Parathyroid adenoma (tissue), 2 donors: ENCODE results near the gene IKZF2.

Experiments used
- H2AFZ ChIP-seq: fragments of 300-600 bp; sonication (generic); one replicate; pipeline ENCODE4 v1.7.0; 2017; ENCODE audit warnings: antibody characterized with exemption, mild to moderate bottlenecking
- H3K27ac ChIP-seq: fragments of 300-600 bp; sonication (generic); one replicate; pipeline ENCODE4 v1.7.0; 2017
- H3K27me3 ChIP-seq: fragments of 300-600 bp; sonication (generic); one replicate; pipeline ENCODE4 v1.7.0; 2017; ENCODE audit warnings: low read length; ENCODE audit not compliant: control insufficient read depth, insufficient read depth
- H3K36me3 ChIP-seq: fragments of 300-600 bp; sonication (generic); one replicate; pipeline ENCODE4 v1.7.0; 2017; ENCODE audit warnings: low read length; ENCODE audit not compliant: control insufficient read depth, insufficient read depth
- H3K4me1 ChIP-seq: fragments of 300-600 bp; sonication (generic); one replicate; pipeline ENCODE4 v1.7.0; 2017; ENCODE audit warnings: control low read depth
- H3K4me2 ChIP-seq: fragments of 300-600 bp; sonication (generic); one replicate; pipeline ENCODE4 v1.7.0; 2017; ENCODE audit warnings: low read length
- H3K4me3 ChIP-seq: fragments of 300-600 bp; sonication (generic); one replicate; pipeline ENCODE4 v1.7.0; 2017; ENCODE audit warnings: low read depth, low read length
- H3K79me2 ChIP-seq: fragments of 300-600 bp; sonication (generic); one replicate; pipeline ENCODE4 v1.7.0; 2017; ENCODE audit warnings: control low read depth
- H3K9ac ChIP-seq: fragments of 300-600 bp; sonication (generic); one replicate; pipeline ENCODE4 v1.7.0; 2017; ENCODE audit warnings: mild to moderate bottlenecking
- H3K9me3 ChIP-seq: fragments of 300-600 bp; sonication (generic); one replicate; pipeline ENCODE4 v1.7.0; 2017; ENCODE audit warnings: low read length; ENCODE audit not compliant: control insufficient read depth
- TF ChIP-seq, protein P1 (sequence below): fragments of 300-600 bp; sonication (generic); IDR thresholded peaks from one replicate; pipeline ENCODE4 v1.7.0; 2017; ENCODE audit warnings: antibody characterized with exemption, mild to moderate bottlenecking
- donor health status: primary hyperparathyroidism.

Gene IKZF2

GRCh38 chr2:213151437-213152064, at the start of gene IKZF2:
TSS of gene IKZF2 (minus strand) at chr2:213151612. CDS start at chr2:213148629, 2,983 bp downstream.
- Histone ChIP-seq H3K4me1 (peaks cover 5% of the 10 kb centered on the region), H3K27me3 (no peaks in the 10 kb centered on the region), H3K27ac (peak within 1 kb of the TSS; percentile 92), H3K4me3 (peak within 1 kb of the TSS; percentile 92), H3K36me3 (no peaks in the 10 kb centered on the region), H3K79me2 (no peaks in the 10 kb centered on the region), H3K4me2 (peak within 1 kb of the TSS; percentile 95), H2AFZ (peak within 1 kb of the TSS; percentile 92), H3K9ac (peak within 1 kb of the TSS; percentile 2), H3K9me3 (no peaks in the 10 kb centered on the region)
- TF ChIP-seq, protein P1, sequence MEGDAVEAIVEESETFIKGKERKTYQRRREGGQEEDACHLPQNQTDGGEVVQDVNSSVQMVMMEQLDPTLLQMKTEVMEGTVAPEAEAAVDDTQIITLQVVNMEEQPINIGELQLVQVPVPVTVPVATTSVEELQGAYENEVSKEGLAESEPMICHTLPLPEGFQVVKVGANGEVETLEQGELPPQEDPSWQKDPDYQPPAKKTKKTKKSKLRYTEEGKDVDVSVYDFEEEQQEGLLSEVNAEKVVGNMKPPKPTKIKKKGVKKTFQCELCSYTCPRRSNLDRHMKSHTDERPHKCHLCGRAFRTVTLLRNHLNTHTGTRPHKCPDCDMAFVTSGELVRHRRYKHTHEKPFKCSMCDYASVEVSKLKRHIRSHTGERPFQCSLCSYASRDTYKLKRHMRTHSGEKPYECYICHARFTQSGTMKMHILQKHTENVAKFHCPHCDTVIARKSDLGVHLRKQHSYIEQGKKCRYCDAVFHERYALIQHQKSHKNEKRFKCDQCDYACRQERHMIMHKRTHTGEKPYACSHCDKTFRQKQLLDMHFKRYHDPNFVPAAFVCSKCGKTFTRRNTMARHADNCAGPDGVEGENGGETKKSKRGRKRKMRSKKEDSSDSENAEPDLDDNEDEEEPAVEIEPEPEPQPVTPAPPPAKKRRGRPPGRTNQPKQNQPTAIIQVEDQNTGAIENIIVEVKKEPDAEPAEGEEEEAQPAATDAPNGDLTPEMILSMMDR = no peak

GRCh38 chr2:213199871-213200270, 48.5 kb upstream of the IKZF2 start:
- Histone ChIP-seq H3K4me1 (no peaks in the 10 kb centered on the region), H3K4me3 (no peak overlapping the region), H3K79me2 (no peaks in the 10 kb centered on the region), H3K36me3 (no peaks in the 10 kb centered on the region), H3K27me3 (no peaks in the 10 kb centered on the region), H3K9ac (no peak overlapping the region), H3K9me3 (no peaks in the 10 kb centered on the region), H3K27ac (no peak overlapping the region), H3K4me2 (no peak overlapping the region), H2AFZ (no peak overlapping the region)
- TF ChIP-seq, protein P1 = no peak

GRCh38 chr2:213189001-213189899, 37.8 kb upstream of the IKZF2 start:
- TF ChIP-seq, protein P1 = no peak
- no peaks in the 10 kb centered on the region for H3K27me3 ChIP-seq
- H3K4me3 ChIP-seq = no peak overlapping the region
- no peaks in the 10 kb centered on the region for H3K79me2 ChIP-seq
- no peaks in the 10 kb centered on the region for H3K4me1 ChIP-seq
- H3K4me2 ChIP-seq = no peak overlapping the region
- H3K27ac ChIP-seq = no peak overlapping the region
- no peak overlapping the region for H3K9ac ChIP-seq
- no peaks in the 10 kb centered on the region for H3K36me3 ChIP-seq
- no peak overlapping the region for H2AFZ ChIP-seq
- no peaks in the 10 kb centered on the region for H3K9me3 ChIP-seq

- Histone ChIP-seq H3K27ac (no peak overlapping the region), H3K4me2 (no peak overlapping the region), H3K9ac (no peak overlapping the region), H3K79me2 (no peaks in the 10 kb centered on the region), H3K27me3 (no peaks in the 10 kb centered on the region), H3K4me3 (no peak overlapping the region), H2AFZ (no peak overlapping the region), H3K9me3 (no peaks in the 10 kb centered on the region), H3K36me3 (no peaks in the 10 kb centered on the region), H3K4me1 (no peaks in the 10 kb centered on the region)
- TF ChIP-seq, protein P1 = no peak
Measured at GRCh38 chr2:213188533-213188867, 37.1 kb upstream of the IKZF2 start.
